Left lung (tissue), 10 donors: Measurements from ENCODE around the gene ASXL1. TPM values are rescaled to one million over a fixed set of nuclear protein-coding genes. Genes with fewer than 3 reads are reported as not detected.

Source experiments
- ATAC-seq: fragments of 200-7000 bp; cut with Tn5 transposase; one replicate; pipeline ENCODE4 v1.9.1; 2020; ENCODE audit warnings: moderate library complexity
- DNase-seq, 4 donors: peaks; one replicate each; pipeline ENCODE4 v3.0.0-alpha.2; 2013 to 2020
- H3K27ac ChIP-seq, 2 donors: fragments of 200-600 bp; sonication (generic) in 1 of 2; one replicate each; pipeline versions ENCODE4 v1.5.0 to v1.8.0; 2020 to 2021
- H3K27me3 ChIP-seq, 2 donors: fragments of 200-600 bp; sonication (generic) in 1 of 2; one replicate each; pipeline versions ENCODE4 v1.5.0 to v1.8.0; 2020 to 2021
- H3K36me3 ChIP-seq, 2 donors: fragments of 200-600 bp; sonication (generic) in 1 of 2; one replicate each; pipeline versions ENCODE4 v1.5.0 to v1.8.0; 2020 to 2021
- H3K4me1 ChIP-seq, 2 donors: fragments of 200-600 bp; one replicate each; pipeline ENCODE4 v1.8.0; 2021
- H3K4me3 ChIP-seq, 2 donors: fragments of 200-600 bp; sonication (generic) in 1 of 2; one replicate each; pipeline versions ENCODE4 v1.5.0 to v1.8.0; 2020 to 2021; ENCODE audit warnings: mild to moderate bottlenecking in 1 of 2
- H3K9me3 ChIP-seq, 2 donors: fragments of 200-600 bp; sonication (generic) in 1 of 2; one replicate each; pipeline versions ENCODE4 v1.5.0 to v1.8.0; 2020 to 2021
- intact Hi-C, 2 donors: fragments of 100-400 bp; cut with DNase I; formaldehyde crosslinking; loops; one replicate each; pipeline versions ENCODE4 v1.11.2 to v1.14.2; 2022
- polyA plus RNA-seq, 6 donors: library from polyadenylated mRNA; unstranded; fragments of 120-200 nt; gene quantifications; one replicate each; pipeline ENCODE4 v1.2.1, GENCODE V29; 2013; ENCODE audit not compliant: insufficient read length in 6 of 6
- total RNA-seq, 2 donors: library from RNA; stranded (reverse); fragmentation: NEBNext Ultra II Directional; extraction: Animal tissue kit (Norgen Biotek cat#: 25700); gene quantifications; one replicate each; pipeline ENCODE4 v1.2.1, GENCODE V29; 2021
- TF ChIP-seq, protein P1 (sequence below), 2 donors: fragments of 200-600 bp; sonication (generic) in 1 of 2; IDR thresholded peaks; one replicate each; pipeline versions ENCODE4 v1.5.0 to v1.8.0; 2021; ENCODE audit warnings: antibody characterized with exemption in 2 of 2
- donor health status: DM: no; HTN: yes; CAD: no.
- donor health status: DM: no; HTN: no; CAD: no.

The ASXL1 gene
- total and polyA plus RNA-seq, 8 donors: 51.1 to 90.0 (median 81.1) TPM

DNA sequence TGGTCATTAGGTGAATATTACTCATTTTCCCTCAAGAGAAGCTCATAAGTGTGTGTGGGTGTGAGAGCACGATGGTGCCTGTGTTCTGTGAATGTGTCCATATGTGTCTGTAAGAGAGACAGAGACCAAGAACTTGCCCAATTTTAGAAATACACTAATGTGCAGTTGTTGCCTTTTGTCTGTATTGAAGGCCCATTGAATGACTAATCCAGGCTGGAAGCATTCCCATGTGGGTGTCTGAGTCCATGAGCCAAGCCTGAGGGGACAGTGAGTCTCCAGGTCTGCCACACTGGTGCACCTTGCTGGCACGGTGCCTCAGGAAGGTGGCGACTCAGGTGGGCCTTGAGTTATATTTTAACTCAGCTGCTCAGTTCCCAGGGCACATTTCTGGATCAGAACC lies 25.5 kb upstream of the ASXL1 start:
- Histone ChIP-seq H3K36me3 (peaks cover 0 to 36% of the 10 kb centered on the region in 2 donors), H3K4me1 (peaks cover 12 to 53% of the 10 kb centered on the region in 2 donors), H3K27ac (peak overlapping the region in 1 of 2 donors; percentile 28), H3K27me3 (no peaks in the 10 kb centered on the region), H3K4me3 (no peak overlapping the region), H3K9me3 (no peaks in the 10 kb centered on the region)
- intact Hi-C loops: no loop called here
- ATAC-seq: peak; percentile 24
- peak in 1 of 4 donors; percentile 45 for DNase-seq
- TF ChIP-seq, protein P1, sequence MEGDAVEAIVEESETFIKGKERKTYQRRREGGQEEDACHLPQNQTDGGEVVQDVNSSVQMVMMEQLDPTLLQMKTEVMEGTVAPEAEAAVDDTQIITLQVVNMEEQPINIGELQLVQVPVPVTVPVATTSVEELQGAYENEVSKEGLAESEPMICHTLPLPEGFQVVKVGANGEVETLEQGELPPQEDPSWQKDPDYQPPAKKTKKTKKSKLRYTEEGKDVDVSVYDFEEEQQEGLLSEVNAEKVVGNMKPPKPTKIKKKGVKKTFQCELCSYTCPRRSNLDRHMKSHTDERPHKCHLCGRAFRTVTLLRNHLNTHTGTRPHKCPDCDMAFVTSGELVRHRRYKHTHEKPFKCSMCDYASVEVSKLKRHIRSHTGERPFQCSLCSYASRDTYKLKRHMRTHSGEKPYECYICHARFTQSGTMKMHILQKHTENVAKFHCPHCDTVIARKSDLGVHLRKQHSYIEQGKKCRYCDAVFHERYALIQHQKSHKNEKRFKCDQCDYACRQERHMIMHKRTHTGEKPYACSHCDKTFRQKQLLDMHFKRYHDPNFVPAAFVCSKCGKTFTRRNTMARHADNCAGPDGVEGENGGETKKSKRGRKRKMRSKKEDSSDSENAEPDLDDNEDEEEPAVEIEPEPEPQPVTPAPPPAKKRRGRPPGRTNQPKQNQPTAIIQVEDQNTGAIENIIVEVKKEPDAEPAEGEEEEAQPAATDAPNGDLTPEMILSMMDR (IDR thresholded peaks at IDR 0.05): no peak

DNA sequence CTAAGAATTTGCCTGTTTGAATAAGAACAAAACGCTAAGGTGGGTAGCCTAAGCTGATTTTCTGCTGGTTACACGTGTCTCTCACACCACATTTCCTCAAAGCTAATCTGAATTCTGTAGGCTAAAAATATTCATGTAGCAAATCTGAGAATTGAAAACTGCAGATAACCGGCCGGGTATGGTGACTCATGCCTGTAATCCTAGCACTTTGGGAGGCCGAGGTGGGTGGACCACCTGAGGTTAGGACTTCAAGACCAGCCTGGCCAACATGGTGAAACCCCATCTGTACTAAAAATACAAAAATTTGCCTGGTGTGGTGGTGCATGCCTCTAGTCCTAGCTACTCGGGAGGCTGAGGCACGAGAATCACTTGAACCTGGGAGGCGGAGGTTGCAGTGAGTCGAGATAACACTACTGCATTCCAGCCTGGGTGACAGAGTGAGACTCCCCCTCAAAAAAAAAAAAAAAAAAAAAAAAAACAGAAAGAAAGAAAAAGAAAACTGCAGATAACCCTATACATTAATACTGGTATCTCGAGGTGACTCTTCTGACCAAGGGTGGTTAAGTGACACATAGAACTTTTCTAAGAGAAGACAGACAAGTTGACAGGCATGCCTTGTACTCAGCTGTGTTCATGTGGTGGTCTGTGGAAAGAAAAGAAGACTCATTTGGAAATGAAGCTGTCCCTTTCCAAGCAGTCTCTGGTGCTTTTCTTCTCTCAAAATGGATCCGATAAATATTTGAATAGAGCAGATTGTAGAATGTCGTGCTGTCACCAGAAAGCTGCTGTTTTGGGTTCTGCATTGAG lies 24.7 kb upstream of the ASXL1 start:
- Histone ChIP-seq H3K27ac (peak overlapping the region; percentile 72 to 75), H3K9me3 (no peaks in the 10 kb centered on the region), H3K4me3 (no peak overlapping the region), H3K4me1 (peaks cover 16 to 58% of the 10 kb centered on the region in 2 donors), H3K36me3 (peaks cover 0 to 29% of the 10 kb centered on the region in 2 donors), H3K27me3 (no peaks in the 10 kb centered on the region)
- ATAC-seq (no peak), DNase-seq (no peak)
- intact Hi-C loops: no loop called here
- TF ChIP-seq, protein P1 (IDR thresholded peaks at IDR 0.05): no peak

DNA sequence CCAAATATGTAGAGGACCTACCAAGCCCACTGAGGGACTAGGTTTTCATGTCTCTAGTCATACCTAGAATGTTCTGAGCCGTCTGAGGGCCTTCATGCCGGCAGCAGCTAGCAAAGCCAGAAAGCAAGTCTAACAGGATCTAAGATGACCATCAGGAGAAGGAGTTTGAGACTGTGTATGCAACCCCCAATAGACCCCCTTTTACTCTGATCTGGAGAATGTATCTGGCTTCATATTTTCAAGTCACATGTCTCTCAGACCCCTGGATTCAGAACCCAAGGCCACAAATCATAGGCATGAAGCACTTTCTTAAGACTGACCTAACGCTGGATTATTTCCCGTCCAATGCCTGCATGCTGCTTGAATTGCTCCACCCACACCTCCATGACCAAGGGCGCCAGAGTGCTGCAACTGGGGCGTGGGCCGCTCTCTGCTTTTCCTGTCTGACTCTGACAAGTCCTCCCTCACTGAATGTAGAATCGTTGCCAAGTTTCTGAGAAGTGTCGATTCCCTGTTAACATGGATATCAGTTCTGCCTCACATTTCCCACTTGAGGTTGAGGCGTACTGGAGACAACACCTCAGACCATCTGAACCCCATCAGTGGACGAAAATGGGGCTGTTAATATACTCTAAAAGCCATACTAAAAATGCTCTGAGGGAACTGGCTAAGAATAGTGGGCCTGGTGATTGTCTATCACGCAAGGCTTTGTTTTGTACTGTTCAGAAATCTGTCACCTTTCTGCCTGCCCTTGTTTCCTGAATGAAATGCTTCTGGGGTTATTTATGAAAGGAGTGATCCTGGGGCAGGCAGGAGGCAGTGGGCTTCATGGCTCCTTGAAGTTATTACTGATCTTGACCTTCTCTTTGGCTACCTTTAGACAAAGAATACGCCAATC lies 23.9 kb upstream of the ASXL1 start:
- intact Hi-C loops: no loop called here
- TF ChIP-seq, protein P1 (IDR thresholded peaks at IDR 0.05): no peak
- Histone ChIP-seq H3K36me3 (peaks cover 0 to 29% of the 10 kb centered on the region in 2 donors), H3K27ac (peak overlapping the region; percentile 72 to 75), H3K4me1 (peaks cover 16 to 67% of the 10 kb centered on the region in 2 donors), H3K27me3 (no peaks in the 10 kb centered on the region), H3K9me3 (no peaks in the 10 kb centered on the region), H3K4me3 (no peak overlapping the region)
- peak; percentile 79 for ATAC-seq
- peak in 3 of 4 donors; percentile 48 to 87 (median 84) for DNase-seq

DNA sequence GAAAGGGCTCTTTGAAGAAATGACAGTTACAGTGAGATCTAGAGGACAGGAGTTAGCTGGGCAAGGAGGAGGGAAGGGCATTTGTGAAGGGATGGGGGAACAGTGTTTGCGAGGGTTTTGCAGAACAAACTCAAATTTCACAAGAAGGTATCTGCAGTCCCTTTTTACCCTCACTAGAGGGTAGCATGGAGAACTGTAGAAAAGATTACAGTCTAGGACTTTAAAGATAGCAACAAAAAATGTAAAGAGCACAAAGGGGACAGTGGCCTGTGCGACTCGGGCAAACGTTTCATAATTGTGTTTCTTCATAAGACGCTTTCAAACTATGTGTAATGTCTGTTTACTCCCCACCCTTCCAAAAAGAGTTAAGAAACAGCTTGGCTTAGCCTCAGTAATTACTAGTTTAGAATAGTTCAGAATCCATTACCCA lies 21.2 kb upstream of the ASXL1 start:
- Histone ChIP-seq H3K9me3 (no peaks in the 10 kb centered on the region), H3K4me1 (peaks cover 10 to 54% of the 10 kb centered on the region in 2 donors), H3K27me3 (no peaks in the 10 kb centered on the region), H3K27ac (no peak overlapping the region), H3K4me3 (no peak overlapping the region), H3K36me3 (peaks cover 0 to 9% of the 10 kb centered on the region in 2 donors)
- ATAC-seq (peak; percentile 42), DNase-seq (peak in 1 of 4 donors; percentile 64)
- TF ChIP-seq, protein P1 (IDR thresholded peaks at IDR 0.05): peak; percentile 39 to 46
- intact Hi-C loops: no loop called here
